Naive thymus-derived CD8-positive, alpha-beta T cell (primary cell): ENCODE results near the gene NEUROG3. TPM values are rescaled to one million over a fixed set of nuclear protein-coding genes. Genes with fewer than 3 reads are reported as not detected.
"Not testable (repeated sequence)": the region's sequence is repeated elsewhere in the genome, so short reads cannot be mapped to it uniquely, and the experiment has no call there.

Experiments
- ATAC-seq, 2 donors: fragments of 150-1000 bp; cut with Tn5 transposase in 1 of 2; sonication (Bioruptor Pico), chemical (Tn5 transposase) in 1 of 2; 1 replicate in 1 of 2; 2 replicates in 1 of 2; pipeline ENCODE4 v1.10.0; 2021; ENCODE audit warnings: mild to moderate bottlenecking in 2 of 2, moderate library complexity in 2 of 2
- POLR2A ChIA-PET: fragments of 350-600 bp; sonication (Branson Sonifier 250); formaldehyde crosslinking; loops from one replicate; lab custom pipeline; 2021; ENCODE audit warnings: antibody characterized with exemption; lab: Charles Lee
- DNase-seq, 10 donors: peaks; one replicate each; pipeline versions ENCODE4 v3.0.0 to v3.0.0-alpha.2; 2020 to 2022
- H3K27ac Mint-ChIP-seq, 10 donors: one replicate each; pipeline ENCODE4 v1.8.0; 2020 to 2022; ENCODE audit warnings: mild to moderate bottlenecking in 10 of 10, mixed read lengths in 10 of 10, moderate library complexity in 4 of 10, inconsistent platforms in 1 of 10
- H3K27me3 Mint-ChIP-seq, 5 donors: one replicate each; pipeline ENCODE4 v1.8.0; 2021 to 2022; ENCODE audit warnings: mixed read lengths in 5 of 5
- H3K36me3 Mint-ChIP-seq, 3 donors: one replicate each; pipeline ENCODE4 v1.8.0; 2020 to 2022; ENCODE audit warnings: mixed read lengths in 3 of 3, mild to moderate bottlenecking in 2 of 3, inconsistent platforms in 1 of 3
- H3K4me1 Mint-ChIP-seq, 4 donors: one replicate each; pipeline ENCODE4 v1.8.0; 2021 to 2022; ENCODE audit warnings: mixed read lengths in 4 of 4
- H3K4me3 Mint-ChIP-seq, 10 donors: one replicate each; pipeline ENCODE4 v1.8.0; 2020 to 2022; ENCODE audit warnings: mild to moderate bottlenecking in 10 of 10, mixed read lengths in 10 of 10, moderate library complexity in 6 of 10, inconsistent platforms in 1 of 10
- H3K9me3 Mint-ChIP-seq, 9 donors: one replicate each; pipeline ENCODE4 v1.8.0; 2020 to 2022; ENCODE audit warnings: mixed read lengths in 9 of 9, mild to moderate bottlenecking in 3 of 9, inconsistent platforms in 1 of 9, moderate library complexity in 1 of 9
- polyA plus RNA-seq, 3 donors: library from polyadenylated mRNA; unstranded; fragments of 300-500 nt; fragmentation: Illumina TruSeq; gene quantifications; one replicate each; pipeline ENCODE4 v1.2.3, GENCODE V29; 2021
- total RNA-seq, 8 experiments: library from RNA in 2 of 8; stranded (reverse) in 2 of 8; gene quantifications; one replicate each; pipeline ENCODE4 v1.2.3 and lab custom pipeline; 2021 to 2026

The NEUROG3 gene
- total and polyA plus RNA-seq, 5 experiments from 2014 or later = 0.28 TPM; not detected in 4

DNA sequence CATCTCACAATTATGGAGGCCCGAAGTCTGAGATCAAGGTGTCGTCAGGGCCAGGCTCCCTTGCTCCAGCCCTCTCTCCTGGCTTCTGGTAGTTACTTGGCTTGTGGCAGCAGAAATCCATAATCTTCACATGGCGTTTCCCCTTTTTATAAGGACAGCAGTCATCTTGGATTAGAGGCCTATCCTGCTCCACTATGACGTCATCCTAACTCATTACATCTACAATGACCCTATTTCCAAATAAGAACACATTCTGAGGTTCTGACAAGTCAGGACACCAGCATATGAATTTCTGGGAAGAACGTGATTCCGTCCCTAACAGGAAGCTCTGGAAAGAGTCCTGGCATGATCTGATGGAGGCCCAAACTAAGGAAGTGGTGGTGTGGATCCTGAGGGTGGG, 35.8 kb downstream of the NEUROG3 start:
- DNase-seq = no peak
- H3K27me3 Mint-ChIP-seq = peaks cover 0 to 11% (median 6%) of the 10 kb centered on the region in 5 donors
- peaks cover 4 to 48% (median 17%) of the 10 kb centered on the region in 9 donors for H3K9me3 Mint-ChIP-seq
- H3K27ac Mint-ChIP-seq = no peak overlapping the region
- H3K4me1 Mint-ChIP-seq = no peaks in the 10 kb centered on the region
- POLR2A ChIA-PET = no interaction called here
- peaks cover 2 to 36% (median 3%) of the 10 kb centered on the region in 3 donors for H3K36me3 Mint-ChIP-seq
- no peak for ATAC-seq
- no peak overlapping the region for H3K4me3 Mint-ChIP-seq

DNA sequence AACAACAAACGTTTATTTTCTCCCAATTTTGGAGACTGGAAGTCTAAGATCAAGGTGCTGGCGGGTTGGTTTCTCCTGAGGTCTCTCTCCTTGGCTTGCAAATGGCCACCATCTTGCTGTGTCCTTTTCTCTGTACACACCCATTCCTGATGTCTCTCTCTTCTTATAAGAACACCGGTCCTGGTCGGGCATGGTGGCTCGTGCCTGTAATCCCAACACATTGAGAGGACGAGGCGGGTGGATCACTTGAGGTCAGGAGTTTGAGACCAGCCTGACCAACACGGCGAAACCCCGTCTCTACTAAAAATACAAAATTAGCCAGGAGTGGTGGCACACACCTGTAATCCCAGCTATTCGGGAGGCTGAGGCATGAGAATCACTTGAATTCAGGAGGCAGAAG, 36.7 kb downstream of the NEUROG3 start:
- H3K4me1 Mint-ChIP-seq, DNase-seq, ATAC-seq, H3K4me3 Mint-ChIP-seq, POLR2A ChIA-PET, H3K27ac Mint-ChIP-seq: not testable (repeated sequence)
- H3K27me3 Mint-ChIP-seq = peaks cover 0 to 17% (median 6%) of the 10 kb centered on the region in 5 donors
- peaks cover 2 to 36% (median 9%) of the 10 kb centered on the region in 3 donors for H3K36me3 Mint-ChIP-seq
- H3K9me3 Mint-ChIP-seq = peaks cover 4 to 40% (median 16%) of the 10 kb centered on the region in 9 donors

DNA sequence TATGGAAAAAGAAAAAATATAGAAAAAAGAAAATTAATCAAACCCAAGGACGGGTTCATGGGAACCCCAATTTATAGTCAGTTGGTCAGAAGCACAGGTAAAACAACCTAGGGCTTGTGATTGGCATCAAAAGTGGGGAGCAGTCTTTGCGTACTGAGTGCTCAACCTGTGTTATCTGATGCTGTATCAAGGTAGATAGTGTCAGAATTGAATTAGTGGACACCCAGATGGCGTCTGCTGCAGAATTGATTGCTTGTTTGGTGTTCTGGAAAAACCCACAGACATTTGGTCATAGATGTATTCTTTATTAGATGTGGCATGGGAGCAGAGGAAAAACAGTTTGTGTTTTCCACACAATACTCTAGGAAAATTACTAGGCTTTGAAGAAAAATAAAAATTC, 39.6 kb downstream of the NEUROG3 start:
- Mint-ChIP-seq H3K27ac (no peak overlapping the region), H3K4me3 (no peak overlapping the region), H3K36me3 (peaks cover 0 to 27% (median 9%) of the 10 kb centered on the region in 3 donors), H3K9me3 (peaks cover under 1 to 29% (median 14%) of the 10 kb centered on the region in 9 donors), H3K4me1 (no peaks in the 10 kb centered on the region), H3K27me3 (peaks cover 0 to 14% (median 9%) of the 10 kb centered on the region in 5 donors)
- DNase-seq (no peak), ATAC-seq (no peak)
- POLR2A ChIA-PET = no interaction called here

DNA sequence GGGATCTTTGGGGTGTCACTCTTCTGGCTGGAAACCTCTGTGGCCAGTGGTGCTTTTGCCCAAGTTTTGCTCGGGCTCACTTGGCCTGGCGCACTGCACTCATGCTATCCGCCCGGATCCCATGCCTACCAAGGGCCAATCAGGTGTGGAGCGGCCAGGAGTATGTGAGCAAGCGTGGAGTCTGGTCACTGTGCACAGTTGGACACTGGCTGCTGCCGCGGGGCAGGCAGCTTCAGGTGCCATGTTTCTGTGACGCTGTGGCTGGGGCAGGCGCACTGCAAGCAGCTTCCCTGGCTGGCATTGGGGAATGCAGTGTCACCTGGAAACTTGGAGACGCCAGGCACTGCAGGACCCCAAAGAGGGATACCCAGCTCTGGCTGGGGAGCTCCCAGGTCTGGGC, 45.3 kb downstream of the NEUROG3 start:
- H3K27me3 Mint-ChIP-seq = peaks cover 0 to 15% (median 8%) of the 10 kb centered on the region in 5 donors
- DNase-seq (no peak), ATAC-seq (no peak)
- POLR2A ChIA-PET = interaction anchor here (0.6 kb wide), 1 partner anchor 21 kb away, joined by 5 read pairs; no protein-coding TSS in a partner anchor
- H3K36me3 Mint-ChIP-seq = peaks cover 0 to 6% (median 2%) of the 10 kb centered on the region in 3 donors
- H3K4me3 Mint-ChIP-seq = no peak overlapping the region
- peaks cover 0 to 4% (median 0%) of the 10 kb centered on the region in 9 donors for H3K9me3 Mint-ChIP-seq
- H3K27ac Mint-ChIP-seq = no peak overlapping the region
- no peaks in the 10 kb centered on the region for H3K4me1 Mint-ChIP-seq

Other genes with a start within 250 kb of the NEUROG3 start
- gene TACR2, start 156.5 kb downstream of the NEUROG3 start, total RNA-seq = not detected
- not detected for gene TACR2, start 156.5 kb downstream of the NEUROG3 start, polyA plus RNA-seq
- gene TSPAN15, start 122.0 kb downstream of the NEUROG3 start, total RNA-seq = under 1 TPM; 0.55 to 0.68 TPM
- gene TSPAN15, start 122.0 kb downstream of the NEUROG3 start, polyA plus RNA-seq = 1 to 10 TPM in 1 of 3 donors, under 1 TPM in 1, not detected in 1; 0.92 to 1.1 TPM
- 10 to 100 TPM; 11.2 to 15.2 TPM for gene FAM241B, start 56.8 kb upstream of the NEUROG3 start, total RNA-seq
- 10 to 100 TPM; 12.3 to 18.5 (median 16.0) TPM for gene FAM241B, start 56.8 kb upstream of the NEUROG3 start, polyA plus RNA-seq
- not detected for gene COL13A1, start 228.5 kb upstream of the NEUROG3 start, total RNA-seq
- not detected for gene COL13A1, start 228.5 kb upstream of the NEUROG3 start, polyA plus RNA-seq